Measurements from ENCODE around the gene MYO5A. TPM values are rescaled to one million over a fixed set of nuclear protein-coding genes. Genes with fewer than 3 reads are reported as not detected.

The MYO5A gene
- polyA plus RNA-seq, 2 of the 4 experiments (the other 2 are of a cell fraction), result 15.1 to 46.7 TPM

- Histone ChIP-seq H3K4me1 (no peaks in the 10 kb centered on the region), H3K27ac (no peak overlapping the region), H3K4me3 (no peak overlapping the region), H3K9me3 (no peaks in the 10 kb centered on the region), H3K4me2 (no peak overlapping the region)
- WGBS (ENCODE audit: missing lambda C conversion rate), result 92% methylated on average over 3 of the region's 3 CpGs
- no peak for DNase-seq (ENCODE audit: low read depth in 1 of 2, low spot score in 1 of 2)
- ChIA-PET CTCF (interaction anchor here (0.5 to 2.1 kb wide), 7 partner anchors 18 to 367 kb away, joined by 3 to 8 read pairs (median 4); no protein-coding TSS in a partner anchor), POLR2A (no interaction called here)
- no peak for ATAC-seq
- TF ChIP-seq ZC3H11A (IDR thresholded peaks at IDR 0.05) (no peak), TP53 (CRISPR knock-in tag; IDR thresholded peaks at IDR 0.05) (no peak), FOSB (CRISPR knock-in tag; IDR thresholded peaks at IDR 0.05) (no peak), ZNF302 (CRISPR knock-in tag; IDR thresholded peaks at IDR 0.05) (no peak), ZSCAN20 (CRISPR knock-in tag; IDR thresholded peaks at IDR 0.05) (no peak), HES2 (IDR thresholded peaks at IDR 0.05) (no peak), HOXB13 (CRISPR knock-in tag; IDR thresholded peaks at IDR 0.05; ENCODE audit: low read depth) (no peak), ATOH8 (CRISPR knock-in tag; IDR thresholded peaks at IDR 0.05; ENCODE audit: low read depth) (no peak), MYC (IDR thresholded peaks at IDR 0.05; ENCODE audit: borderline replicate concordance, low read length) (no peak), CTCF (IDR thresholded peaks at IDR 0.05) (no peak), RFX5 (IDR thresholded peaks at IDR 0.05) (no peak)
- FAIRE-seq, result peak; percentile 89
Measured at GRCh38 chr15:52369030-52369429, 159.7 kb downstream of the MYO5A start.

- no peak overlapping the region for H3K4me3 ChIP-seq
- CTCF ChIA-PET, result interaction anchor here (0.5 to 2.1 kb wide), 9 partner anchors 15 to 367 kb away, joined by 3 to 8 read pairs (median 4); no protein-coding TSS in a partner anchor
- no peak for ATAC-seq
- no peak overlapping the region for H3K27ac ChIP-seq
- TF ChIP-seq E2F6 (IDR thresholded peaks at IDR 0.05; ENCODE audit: borderline replicate concordance, low read depth), result no peak
- TF ChIP-seq USF2 (IDR thresholded peaks at IDR 0.05), result no peak
- TF ChIP-seq CBX2 (IDR thresholded peaks at IDR 0.05; ENCODE audit: borderline replicate concordance, low read depth), result no peak
- no peak for TF ChIP-seq GATA3 (IDR thresholded peaks at IDR 0.05; ENCODE audit: borderline replicate concordance)
- no peak for TF ChIP-seq KDM1A (IDR thresholded peaks at IDR 0.05; ENCODE audit: low read depth)
- TF ChIP-seq ZC3H11A (IDR thresholded peaks at IDR 0.05), result no peak
- TF ChIP-seq HEYL (CRISPR knock-in tag; IDR thresholded peaks at IDR 0.05), result no peak
- TF ChIP-seq TFCP2L1 (CRISPR knock-in tag; IDR thresholded peaks at IDR 0.05), result no peak
- no peak for TF ChIP-seq RARB (CRISPR knock-in tag; IDR thresholded peaks at IDR 0.05)
- no peak for TF ChIP-seq REST (IDR thresholded peaks at IDR 0.05)
- TF ChIP-seq SMC3 (IDR thresholded peaks at IDR 0.05), result no peak
- no peak for TF ChIP-seq CBX8 (IDR thresholded peaks at IDR 0.05)
- H3K9me3 ChIP-seq, result no peaks in the 10 kb centered on the region
- WGBS (ENCODE audit: missing lambda C conversion rate), result 96% methylated on average over 3 of the region's 3 CpGs
- H3K4me1 ChIP-seq, result no peaks in the 10 kb centered on the region
- no peak for DNase-seq (ENCODE audit: low read depth in 1 of 2, low spot score in 1 of 2)
- FAIRE-seq, result no peak
- H3K4me2 ChIP-seq, result no peak overlapping the region
- POLR2A ChIA-PET, result no interaction called here
Measured at GRCh38 chr15:52368402-52368801, 160.3 kb downstream of the MYO5A start.
